GM12891 (cell line): ENCODE results near the gene RNU6-9.

Source experiments
- POLR2A ChIP-seq: IDR thresholded peaks from 2 replicates; pipeline ENCODE4 v1.6.1; 2011; ENCODE audit warnings: low read depth, low read length, control low read depth
- POLR2AphosphoS5 ChIP-seq: IDR thresholded peaks from 2 replicates; pipeline ENCODE4 v1.6.1; 2011; ENCODE audit warnings: low read depth, low read length, control low read depth
- SPI1 ChIP-seq: IDR thresholded peaks from 2 replicates; pipeline ENCODE4 v1.6.1; 2011; ENCODE audit warnings: low read depth, low read length, control low read depth
- TAF1 ChIP-seq: IDR thresholded peaks from 2 replicates; pipeline ENCODE4 v1.6.1; 2011; ENCODE audit warnings: low read depth, low read length, control low read depth

GRCh38 chr19:901216-902092 lies 8.2 kb downstream of the RNU6-9 start:
- no peak for TF ChIP-seq POLR2A
- TF ChIP-seq POLR2AphosphoS5 = no peak
- TF ChIP-seq TAF1 = no peak
- no peak for TF ChIP-seq SPI1
